Measurements from ENCODE around the gene P2RY14. TPM values are rescaled to one million over a fixed set of nuclear protein-coding genes. Genes with fewer than 3 reads are reported as not detected.

The P2RY14 gene
- total and polyA plus RNA-seq, 4 donors = 2.1 to 11.0 (median 2.5) TPM

DNA sequence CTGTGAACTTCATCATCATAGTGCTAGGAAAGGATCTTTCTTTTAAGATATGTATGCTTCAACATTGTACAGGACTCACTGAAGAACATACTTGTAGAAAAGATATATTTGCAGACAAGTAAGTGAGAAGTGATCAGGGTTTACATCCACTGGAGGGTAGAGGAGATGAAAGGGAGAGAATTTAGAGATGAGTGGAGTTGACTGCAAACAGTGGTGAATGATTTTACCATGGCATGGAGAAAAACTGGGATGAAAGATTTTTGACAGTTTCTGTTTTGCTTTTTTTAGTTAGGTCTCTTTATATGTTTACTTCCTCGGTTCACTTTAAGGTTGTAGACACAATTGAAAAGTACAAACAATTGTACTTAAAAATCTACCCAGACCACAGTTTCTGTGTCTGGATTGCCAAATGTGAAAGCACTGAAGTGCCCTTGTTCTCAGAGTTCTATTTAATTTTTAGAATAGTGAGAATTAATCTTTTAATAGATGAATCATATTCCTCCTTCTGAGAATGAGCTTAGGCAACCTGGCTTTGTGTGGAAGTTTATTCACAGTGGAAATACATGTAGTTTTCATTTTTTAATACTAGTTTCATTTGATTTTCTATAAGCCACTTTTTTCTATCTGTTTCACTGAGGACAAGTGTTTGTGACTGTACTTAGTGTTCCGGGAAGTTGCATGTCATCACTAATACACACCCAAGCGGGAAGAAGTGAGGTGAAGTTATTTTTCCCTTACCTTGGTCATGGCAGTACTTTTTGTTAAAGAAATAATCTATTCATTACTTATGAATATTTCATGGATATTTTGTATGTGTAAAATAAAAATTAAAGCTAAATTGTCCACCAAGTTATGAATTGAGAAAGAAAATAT is 73.6 kb downstream of the P2RY14 start:
- no peak overlapping the region for H3K27ac ChIP-seq (ENCODE audit: low read depth in 1 of 2, low read length in 1 of 2)
- H3K36me3 ChIP-seq (ENCODE audit: control insufficient read depth in 4 of 4, insufficient read depth in 4 of 4, low read length in 4 of 4) = no peaks in the 10 kb centered on the region
- no peaks in the 10 kb centered on the region for H3K27me3 ChIP-seq (ENCODE audit: control insufficient read depth in 3 of 3, insufficient read depth in 3 of 3, low read length in 2 of 3)
- peaks cover 0 to 4% (median 0%) of the 10 kb centered on the region in 5 donors for H3K4me1 ChIP-seq (ENCODE audit: control insufficient read depth in 5 of 5, insufficient read depth in 5 of 5, low read length in 5 of 5)
- no peak for ATAC-seq (ENCODE audit: insufficient read depth, low FRiP score)
- no peaks in the 10 kb centered on the region for H3K9me3 ChIP-seq (ENCODE audit: control insufficient read depth in 4 of 4, insufficient read depth in 3 of 4, low read length in 3 of 4)
- H3K9ac ChIP-seq (ENCODE audit: insufficient read depth in 1 of 2, low read length in 2 of 2) = peak overlapping the region in 1 of 2 donors; percentile 2
- TF ChIP-seq CTCF (IDR thresholded peaks at IDR 0.05; ENCODE audit: control extremely low read depth, extremely low read depth) = no peak
- 56 to 82% methylated on average over 3 of the region's 3 CpGs for WGBS, 2 donors
- no peak for DNase-seq
- no peak overlapping the region for H3K4me3 ChIP-seq

DNA sequence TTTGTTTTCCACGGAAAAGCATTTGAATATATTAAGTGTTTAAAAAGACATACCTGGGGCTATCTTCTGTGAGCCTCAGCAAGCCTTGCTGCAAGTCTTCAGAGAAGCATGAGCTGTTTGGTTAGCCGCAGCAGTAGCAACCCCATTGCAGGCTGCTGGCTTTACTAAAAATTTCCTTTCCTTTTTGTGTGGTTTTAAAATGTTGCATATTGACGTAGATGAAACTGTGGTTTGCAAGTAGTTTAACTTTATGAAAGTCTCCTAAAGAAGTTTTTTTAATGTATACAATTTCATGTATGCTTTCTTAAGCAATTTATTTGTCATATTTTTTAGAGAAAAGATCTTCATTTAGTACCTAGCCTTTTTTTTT is 75.3 kb downstream of the P2RY14 start, which contains the start of gene GPR171:
TSS of gene GPR171 (minus strand) at position 166 of the 370 bp plus-strand sequence. CDS start 3,830 bp downstream, outside the sequence.
- ATAC-seq (ENCODE audit: insufficient read depth, low FRiP score) = no peak
- Histone ChIP-seq H3K27ac (ENCODE audit: low read depth in 1 of 2, low read length in 1 of 2) (no peak within 1 kb of the TSS), H3K9ac (ENCODE audit: insufficient read depth in 1 of 2, low read length in 2 of 2) (no peak within 1 kb of the TSS), H3K36me3 (ENCODE audit: control insufficient read depth in 4 of 4, insufficient read depth in 4 of 4, low read length in 4 of 4) (no peaks in the 10 kb centered on the region), H3K4me1 (ENCODE audit: control insufficient read depth in 5 of 5, insufficient read depth in 5 of 5, low read length in 5 of 5) (peaks cover 0 to 4% (median 0%) of the 10 kb centered on the region in 5 donors), H3K9me3 (ENCODE audit: control insufficient read depth in 4 of 4, insufficient read depth in 3 of 4, low read length in 3 of 4) (no peaks in the 10 kb centered on the region), H3K27me3 (ENCODE audit: control insufficient read depth in 3 of 3, insufficient read depth in 3 of 3, low read length in 2 of 3) (no peaks in the 10 kb centered on the region), H3K4me3 (no peak within 1 kb of the TSS)
- 65 to 78% methylated on average over 3 of the region's 3 CpGs for WGBS, 2 donors
- no peak for TF ChIP-seq CTCF (IDR thresholded peaks at IDR 0.05; ENCODE audit: control extremely low read depth, extremely low read depth)
- DNase-seq = no peak

GRCh38 chr3:151201051-151201730 is 77.2 kb downstream of the P2RY14 start:
- Histone ChIP-seq H3K27me3 (ENCODE audit: control insufficient read depth in 3 of 3, insufficient read depth in 3 of 3, low read length in 2 of 3) (no peaks in the 10 kb centered on the region), H3K9me3 (ENCODE audit: control insufficient read depth in 4 of 4, insufficient read depth in 3 of 4, low read length in 3 of 4) (no peaks in the 10 kb centered on the region), H3K9ac (ENCODE audit: insufficient read depth in 1 of 2, low read length in 2 of 2) (no peak overlapping the region), H3K4me1 (ENCODE audit: control insufficient read depth in 5 of 5, insufficient read depth in 5 of 5, low read length in 5 of 5) (peaks cover 0 to 4% (median 0%) of the 10 kb centered on the region in 5 donors), H3K36me3 (ENCODE audit: control insufficient read depth in 4 of 4, insufficient read depth in 4 of 4, low read length in 4 of 4) (no peaks in the 10 kb centered on the region), H3K27ac (ENCODE audit: low read depth in 1 of 2, low read length in 1 of 2) (no peak overlapping the region), H3K4me3 (no peak overlapping the region)
- DNase-seq (no peak), ATAC-seq (ENCODE audit: insufficient read depth, low FRiP score) (no peak)
- 89 to 98% methylated on average over 7 of the region's 7 CpGs for WGBS, 2 donors
- TF ChIP-seq CTCF (IDR thresholded peaks at IDR 0.05; ENCODE audit: control extremely low read depth, extremely low read depth) = no peak
